ENCODE data around the gene ARL15.

- TF ChIP-seq, protein P1, sequence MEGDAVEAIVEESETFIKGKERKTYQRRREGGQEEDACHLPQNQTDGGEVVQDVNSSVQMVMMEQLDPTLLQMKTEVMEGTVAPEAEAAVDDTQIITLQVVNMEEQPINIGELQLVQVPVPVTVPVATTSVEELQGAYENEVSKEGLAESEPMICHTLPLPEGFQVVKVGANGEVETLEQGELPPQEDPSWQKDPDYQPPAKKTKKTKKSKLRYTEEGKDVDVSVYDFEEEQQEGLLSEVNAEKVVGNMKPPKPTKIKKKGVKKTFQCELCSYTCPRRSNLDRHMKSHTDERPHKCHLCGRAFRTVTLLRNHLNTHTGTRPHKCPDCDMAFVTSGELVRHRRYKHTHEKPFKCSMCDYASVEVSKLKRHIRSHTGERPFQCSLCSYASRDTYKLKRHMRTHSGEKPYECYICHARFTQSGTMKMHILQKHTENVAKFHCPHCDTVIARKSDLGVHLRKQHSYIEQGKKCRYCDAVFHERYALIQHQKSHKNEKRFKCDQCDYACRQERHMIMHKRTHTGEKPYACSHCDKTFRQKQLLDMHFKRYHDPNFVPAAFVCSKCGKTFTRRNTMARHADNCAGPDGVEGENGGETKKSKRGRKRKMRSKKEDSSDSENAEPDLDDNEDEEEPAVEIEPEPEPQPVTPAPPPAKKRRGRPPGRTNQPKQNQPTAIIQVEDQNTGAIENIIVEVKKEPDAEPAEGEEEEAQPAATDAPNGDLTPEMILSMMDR (IDR thresholded peaks at IDR 0.05; ENCODE audit: low read depth, low read length), result no peak
- TF ChIP-seq EZH2phosphoT487 (IDR thresholded peaks at IDR 0.05; ENCODE audit: low read depth), result no peak
These were observed 40.0 kb downstream of the ARL15 start for GRCh38 chr5:54270326-54270725.

Measured in OCI-LY3 (cell line).